HG03175 (cell line): ENCODE data around the gene NCF4.

Experiments used
- ATAC-seq: cut with Tn5 transposase; IDR thresholded peaks from one replicate; pipeline ENCODE4 v1.9.1; 2021; ENCODE audit warnings: mild to moderate bottlenecking, moderate library complexity; ENCODE audit not compliant: unreplicated experiment

Gene NCF4

DNA sequence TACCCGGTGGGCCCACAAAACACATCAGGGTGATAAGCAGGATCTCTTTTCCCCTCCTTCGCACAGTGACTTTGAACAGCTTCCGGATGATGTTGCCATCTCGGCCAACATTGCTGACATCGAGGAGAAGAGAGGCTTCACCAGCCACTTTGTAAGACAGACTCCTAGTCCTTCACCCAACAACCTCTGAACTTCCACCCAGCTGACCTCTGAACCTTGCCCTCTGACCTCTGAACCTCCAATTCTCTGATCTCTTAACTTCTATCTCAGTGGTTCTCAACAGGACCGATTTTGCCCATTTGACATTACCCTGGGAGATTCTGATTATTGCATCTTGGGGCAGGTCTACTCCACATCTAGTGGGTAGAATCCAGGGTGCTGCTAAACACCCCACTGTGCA, 3.2 kb downstream of the NCF4 start:
- ATAC-seq: no peak

GRCh38 chr22:36864454-36865215, 3.8 kb downstream of the NCF4 start:
- no peak for ATAC-seq

DNA sequence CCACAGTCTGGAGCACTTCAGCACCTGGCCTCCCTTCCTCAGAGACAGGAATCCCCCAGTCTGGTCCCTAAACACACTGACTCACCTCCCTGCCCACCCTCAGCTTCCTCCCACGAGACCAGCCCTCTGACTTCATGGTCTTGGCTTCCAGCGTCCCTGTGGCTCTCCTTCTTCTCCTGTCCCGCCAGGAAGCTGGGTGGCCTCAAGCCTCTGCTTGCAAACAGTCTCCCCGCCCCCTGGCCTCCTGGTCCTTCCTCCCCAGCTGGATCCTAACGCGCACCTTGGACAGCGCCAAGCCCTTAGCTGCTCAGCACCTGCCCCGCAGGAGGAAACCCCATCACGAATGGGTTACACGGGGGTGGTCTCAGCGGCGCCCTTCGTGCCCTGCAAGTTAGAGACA, 4.5 kb downstream of the NCF4 start:
- no peak for ATAC-seq

DNA sequence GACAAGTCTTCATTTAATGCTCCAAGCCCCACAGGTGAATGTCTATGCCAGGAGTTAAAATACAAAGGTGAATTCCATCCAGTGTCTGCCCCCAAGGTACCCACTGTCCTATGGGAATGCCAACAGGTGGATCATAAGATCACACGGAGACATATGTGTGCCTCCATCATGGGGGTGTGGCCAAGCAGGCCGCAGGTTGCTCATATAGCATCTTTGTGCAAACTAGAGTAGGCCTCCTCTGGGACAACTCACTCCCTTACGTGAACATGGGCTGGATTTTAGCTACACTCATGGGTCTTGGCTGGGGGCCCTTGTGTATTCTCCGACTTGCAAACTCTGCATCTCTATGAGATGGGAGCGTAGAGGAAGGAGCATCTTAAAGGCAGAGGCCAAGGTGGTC, 6.9 kb downstream of the NCF4 start:
- ATAC-seq: no peak

- no peak for ATAC-seq
These were observed 7.9 kb downstream of the NCF4 start for GRCh38 chr22:36868546-36869181.

DNA sequence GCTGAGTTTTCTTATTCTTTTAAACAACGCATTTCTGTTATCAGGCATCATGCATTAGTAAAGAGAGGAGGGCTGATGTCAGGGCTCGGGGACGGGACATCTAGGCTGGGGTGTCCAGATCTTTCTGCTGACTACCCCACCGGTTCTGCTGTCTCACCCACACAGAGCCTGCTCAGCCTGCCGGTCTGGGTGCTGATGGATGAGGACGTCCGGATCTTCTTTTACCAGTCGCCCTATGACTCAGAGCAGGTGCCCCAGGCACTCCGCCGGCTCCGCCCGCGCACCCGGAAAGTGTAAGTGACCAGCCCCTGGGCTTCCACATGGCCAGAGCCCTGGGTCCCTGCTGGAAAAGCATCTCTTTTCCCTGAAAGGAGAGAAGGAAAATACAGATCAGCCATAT, 9.4 kb downstream of the NCF4 start:
- no peak for ATAC-seq

- ATAC-seq: no peak
These were observed 10.9 kb downstream of the NCF4 start for GRCh38 chr22:36871669-36872081.

DNA sequence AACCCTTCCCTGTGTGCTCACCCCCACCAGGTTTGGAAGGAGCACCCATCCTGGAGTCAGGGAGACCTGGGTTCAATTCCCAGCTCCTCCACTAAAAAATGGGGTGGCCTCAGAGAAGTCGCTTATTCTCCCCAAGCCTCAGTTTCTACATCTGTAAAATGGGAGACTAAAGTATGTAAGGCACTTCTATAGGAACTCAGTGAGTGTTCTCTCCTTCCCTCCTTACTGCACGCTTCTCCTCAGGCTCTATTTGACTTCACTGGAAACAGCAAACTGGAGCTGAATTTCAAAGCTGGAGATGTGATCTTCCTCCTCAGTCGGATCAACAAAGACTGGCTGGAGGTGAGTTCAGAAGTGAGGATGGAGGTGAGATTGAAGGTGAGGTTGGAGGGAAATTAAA, 11.3 kb downstream of the NCF4 start:
- no peak for ATAC-seq

GRCh38 chr22:36872866-36873498, 12.2 kb downstream of the NCF4 start:
- no peak for ATAC-seq

GRCh38 chr22:36873614-36874308, 13.0 kb downstream of the NCF4 start:
- peak; percentile 71 for ATAC-seq

DNA sequence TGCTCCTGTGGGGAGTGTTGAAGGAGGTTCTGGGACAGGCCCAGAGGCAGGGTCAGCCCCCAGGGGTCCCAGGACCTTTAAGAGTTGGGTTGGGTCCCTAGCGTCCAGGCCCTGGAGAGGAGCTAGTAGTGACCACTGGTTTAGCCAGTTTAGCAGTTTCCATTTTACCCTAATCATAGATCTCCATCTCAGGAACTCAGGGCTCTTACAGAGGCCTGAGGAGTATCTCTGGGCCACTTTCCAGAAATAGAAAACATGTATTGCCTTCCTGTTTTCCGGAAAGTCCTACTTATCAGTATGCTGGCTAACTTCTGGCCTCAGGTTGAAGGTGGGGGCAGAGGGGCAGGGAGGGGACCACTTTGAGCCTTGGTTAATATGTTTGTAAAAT, 13.5 kb downstream of the NCF4 start:
- ATAC-seq: no peak

DNA sequence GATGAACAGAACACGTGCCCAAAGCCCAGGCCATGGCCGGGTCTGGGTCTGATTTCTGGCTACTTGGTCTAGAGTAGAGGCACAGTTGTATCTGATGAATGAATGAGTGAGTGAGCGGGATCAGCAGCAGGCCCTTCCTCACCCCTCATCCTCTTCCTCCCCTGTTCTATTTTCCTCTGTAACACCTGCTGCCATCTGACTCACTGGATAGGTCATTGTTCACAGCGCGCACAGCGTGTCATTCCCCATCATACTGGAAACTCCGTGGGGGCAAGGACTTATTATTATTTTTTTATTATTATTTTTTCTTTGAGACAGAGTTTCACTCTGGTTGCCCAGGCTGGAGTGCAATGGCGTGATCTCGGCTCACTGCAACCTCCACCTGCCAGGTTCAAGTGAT, 13.9 kb downstream of the NCF4 start:
- ATAC-seq: no peak

GRCh38 chr22:36875741-36876140, 14.9 kb downstream of the NCF4 start:
- ATAC-seq: no peak

DNA sequence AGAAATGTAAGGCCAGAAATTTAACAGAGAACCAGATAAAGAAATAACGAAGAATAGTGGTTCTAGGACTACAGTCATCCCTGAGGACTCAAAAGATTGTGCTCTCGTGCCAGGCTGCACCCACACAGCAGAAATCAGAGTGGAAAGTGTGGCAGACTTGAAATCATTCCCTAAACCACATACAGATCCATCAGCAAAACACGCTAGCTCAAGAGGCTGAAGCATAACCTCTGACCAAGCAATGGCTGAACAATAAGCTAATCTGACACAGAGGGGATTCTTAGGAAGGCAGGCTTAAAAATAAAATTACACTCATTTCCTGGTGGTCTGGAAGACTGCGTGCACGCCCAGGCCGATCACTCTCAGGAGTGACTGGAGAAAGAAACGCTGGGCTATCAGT, 19.0 kb downstream of the NCF4 start:
- no peak for ATAC-seq

DNA sequence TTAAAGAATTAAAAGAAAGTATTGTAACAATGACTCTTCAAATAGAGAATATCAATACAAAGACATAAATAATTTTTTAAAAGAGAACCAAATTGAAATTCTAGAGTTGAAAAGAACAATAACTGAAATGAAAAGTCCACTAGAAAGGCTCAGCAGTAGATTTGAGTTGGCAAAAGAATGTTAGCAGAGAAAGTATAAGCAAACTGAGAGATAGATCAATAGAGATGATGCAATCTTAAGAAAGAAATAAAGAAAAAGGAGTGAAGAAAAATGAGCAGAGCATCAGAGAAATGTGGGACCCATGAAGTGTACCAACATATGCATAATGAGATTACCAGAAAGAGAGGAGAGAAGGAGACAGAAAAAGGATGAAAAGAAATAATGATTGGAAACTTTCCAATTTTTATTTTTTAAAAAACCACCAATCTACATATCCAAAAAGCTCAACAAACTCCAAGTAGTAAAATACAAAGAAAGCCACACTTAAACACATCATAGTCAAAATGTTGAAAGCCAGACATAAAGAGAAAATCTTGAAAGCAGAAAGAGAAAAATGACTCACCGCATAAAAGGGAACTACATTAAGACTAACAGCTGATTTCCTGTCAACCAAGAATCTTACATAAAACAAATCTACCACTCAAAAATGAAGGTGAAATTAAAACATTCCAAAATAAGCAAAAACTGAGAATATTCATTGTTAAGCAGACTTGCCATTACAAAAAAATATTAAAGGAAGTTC, 20.9 kb downstream of the NCF4 start:
- ATAC-seq: no peak

DNA sequence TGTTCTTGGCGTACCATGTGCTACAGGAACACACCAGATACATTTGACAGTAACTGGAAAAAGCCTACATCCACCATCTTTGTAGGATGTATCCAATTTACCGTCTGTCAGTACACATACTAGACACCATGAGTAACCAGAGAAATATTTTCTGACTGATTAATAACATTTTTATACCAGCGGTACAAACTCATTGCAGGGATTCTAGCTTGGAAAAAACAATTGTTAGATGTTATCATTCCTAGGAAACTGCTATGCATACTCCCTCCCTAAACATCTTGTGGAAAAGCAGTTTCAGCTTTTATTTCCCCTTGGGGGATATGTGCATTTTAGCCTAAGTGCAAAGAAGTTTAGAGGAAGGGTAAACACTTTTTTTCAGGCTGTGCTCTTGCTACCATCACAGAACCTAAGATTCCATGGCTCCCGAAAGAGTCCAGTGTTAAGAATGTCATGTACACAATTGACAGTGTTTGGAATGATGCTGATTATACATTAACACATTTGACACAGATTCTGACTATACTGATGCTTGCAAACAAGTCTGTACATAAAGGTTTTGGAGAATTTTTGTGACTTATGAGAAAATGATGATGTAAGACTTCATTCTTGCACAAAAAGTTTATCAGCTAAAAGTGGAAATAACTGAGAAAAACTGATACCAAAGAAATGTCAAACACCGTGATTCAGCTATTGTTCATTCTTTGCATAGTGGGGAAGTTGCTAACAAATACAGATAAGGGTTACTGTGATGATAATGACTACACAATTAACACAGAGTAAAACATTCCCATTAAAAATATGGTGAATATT, 23.7 kb downstream of the NCF4 start:
- no peak for ATAC-seq

DNA sequence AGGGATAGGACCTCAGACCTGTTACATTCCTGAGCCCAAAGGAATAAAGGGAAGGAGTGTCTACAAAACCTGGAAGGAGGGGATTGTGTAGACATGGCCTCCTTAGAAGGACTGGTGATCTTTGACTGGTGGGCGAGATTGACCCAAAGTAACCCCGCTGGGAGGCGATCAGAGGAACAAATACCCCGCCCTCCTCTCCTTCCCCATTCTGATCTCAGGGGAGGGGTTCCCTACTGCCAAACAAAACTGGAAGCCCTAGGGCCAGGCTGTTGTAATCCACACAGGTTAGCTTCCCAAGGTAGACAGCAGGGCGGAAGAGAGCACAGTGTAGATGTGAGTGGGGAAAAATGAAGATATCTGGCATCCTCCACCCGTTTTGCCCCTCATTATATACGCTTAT, 24.7 kb downstream of the NCF4 start:
- no peak for ATAC-seq

- ATAC-seq: no peak
These were observed 25.2 kb downstream of the NCF4 start for GRCh38 chr22:36886016-36886415.

- no peak for ATAC-seq
These were observed 26.4 kb downstream of the NCF4 start for GRCh38 chr22:36887162-36887561.

- no peak for ATAC-seq
These were observed 30.8 kb downstream of the NCF4 start for GRCh38 chr22:36891646-36892045.
